Chondrocyte (in vitro differentiated cells): ENCODE results near the gene POLR1H. TPM values are rescaled to one million over a fixed set of nuclear protein-coding genes. Genes with fewer than 3 reads are reported as not detected.
A peak's percentile ranks its signal among the peaks of the same experiment; 100 is the strongest.
"Not testable (repeated sequence)": the region's sequence is repeated elsewhere in the genome, so short reads cannot be mapped to it uniquely, and the experiment has no call there.

Experiments used
- DNase-seq: peaks from one replicate; pipeline ENCODE4 v3.0.0; 2021; ENCODE audit warnings: mixed read lengths, low spot score
- H3K27ac Mint-ChIP-seq: one replicate; pipeline ENCODE4 v1.8.0; 2021; ENCODE audit warnings: mild to moderate bottlenecking, moderate library complexity, mixed read lengths; ENCODE audit not compliant: unreplicated experiment
- H3K27me3 Mint-ChIP-seq: 2 replicates; pipeline ENCODE4 v1.8.0; 2021; ENCODE audit warnings: low read depth, mixed read lengths
- H3K36me3 Mint-ChIP-seq: 2 replicates; pipeline ENCODE4 v1.8.0; 2021; ENCODE audit warnings: low read depth, mixed read lengths
- H3K4me1 Mint-ChIP-seq: 2 replicates; pipeline ENCODE4 v1.8.0; 2021; ENCODE audit warnings: low read depth, mild to moderate bottlenecking, mixed read lengths
- H3K4me3 Mint-ChIP-seq: one replicate; pipeline ENCODE4 v1.8.0; 2021; ENCODE audit warnings: mild to moderate bottlenecking, moderate library complexity, mixed read lengths; ENCODE audit not compliant: unreplicated experiment
- H3K9me3 Mint-ChIP-seq: 2 replicates; pipeline ENCODE4 v1.8.0; 2021; ENCODE audit warnings: low read depth, mixed read lengths
- CTCF ChIP-seq: fragments of 200-600 bp; sonication (generic); IDR thresholded peaks from 2 replicates; pipeline ENCODE4 v1.5.0; 2021; ENCODE audit warnings: antibody characterized with exemption, mild to moderate bottlenecking, moderate library complexity
- total RNA-seq: library from RNA; stranded (reverse); gene quantifications from 3 replicates; pipeline ENCODE4 v1.2.1, GENCODE V29; 2021

Gene POLR1H
- total RNA-seq, 1 donor from 2014 or later = 15.2 TPM

GRCh38 chr6:30025186-30025585 lies 35.9 kb upstream of the POLR1H start:
- no peak for TF ChIP-seq CTCF
- no peak for DNase-seq
- H3K36me3 Mint-ChIP-seq = peaks cover 2% of the 10 kb centered on the region
- H3K27me3 Mint-ChIP-seq = no peaks in the 10 kb centered on the region
- H3K4me3 Mint-ChIP-seq = no peak overlapping the region
- H3K9me3 Mint-ChIP-seq = peaks cover 6% of the 10 kb centered on the region
- no peak overlapping the region for H3K27ac Mint-ChIP-seq
- H3K4me1 Mint-ChIP-seq = no peaks in the 10 kb centered on the region

GRCh38 chr6:30029588-30029987 lies 31.5 kb upstream of the POLR1H start:
- Mint-ChIP-seq H3K27me3 (no peaks in the 10 kb centered on the region), H3K4me3 (no peak overlapping the region), H3K4me1 (no peaks in the 10 kb centered on the region), H3K9me3 (peaks cover 6% of the 10 kb centered on the region), H3K27ac (no peak overlapping the region), H3K36me3 (no peaks in the 10 kb centered on the region)
- DNase-seq = no peak
- TF ChIP-seq CTCF = no peak

GRCh38 chr6:30031381-30031780 lies 29.7 kb upstream of the POLR1H start:
- no peak for DNase-seq
- no peak overlapping the region for H3K27ac Mint-ChIP-seq
- peaks cover 4% of the 10 kb centered on the region for H3K36me3 Mint-ChIP-seq
- no peak overlapping the region for H3K4me3 Mint-ChIP-seq
- peaks cover 6% of the 10 kb centered on the region for H3K9me3 Mint-ChIP-seq
- H3K27me3 Mint-ChIP-seq = no peaks in the 10 kb centered on the region
- TF ChIP-seq CTCF = no peak
- no peaks in the 10 kb centered on the region for H3K4me1 Mint-ChIP-seq

- not testable (repeated sequence) for H3K27me3 Mint-ChIP-seq, H3K9me3 Mint-ChIP-seq, H3K36me3 Mint-ChIP-seq, H3K27ac Mint-ChIP-seq, H3K4me1 Mint-ChIP-seq, DNase-seq, H3K4me3 Mint-ChIP-seq
These were observed 27.6 kb upstream of the POLR1H start for GRCh38 chr6:30033440-30033839.

GRCh38 chr6:30035784-30036183 lies 25.3 kb upstream of the POLR1H start:
- no peak overlapping the region for H3K27ac Mint-ChIP-seq
- no peaks in the 10 kb centered on the region for H3K4me1 Mint-ChIP-seq
- H3K4me3 Mint-ChIP-seq = no peak overlapping the region
- no peaks in the 10 kb centered on the region for H3K27me3 Mint-ChIP-seq
- DNase-seq = no peak
- H3K36me3 Mint-ChIP-seq = peaks cover 4% of the 10 kb centered on the region
- H3K9me3 Mint-ChIP-seq = no peaks in the 10 kb centered on the region
- TF ChIP-seq CTCF = no peak

GRCh38 chr6:30037182-30037788 lies 23.8 kb upstream of the POLR1H start:
- H3K27me3 Mint-ChIP-seq = no peaks in the 10 kb centered on the region
- no peak for DNase-seq
- peak; percentile 79 for TF ChIP-seq CTCF
- H3K4me3 Mint-ChIP-seq = no peak overlapping the region
- no peaks in the 10 kb centered on the region for H3K9me3 Mint-ChIP-seq
- no peak overlapping the region for H3K27ac Mint-ChIP-seq
- H3K4me1 Mint-ChIP-seq = no peaks in the 10 kb centered on the region
- H3K36me3 Mint-ChIP-seq = peaks cover 4% of the 10 kb centered on the region
